ENCODE results near the gene CALHM6.

GRCh38 chr6:116471531-116471930, 10.4 kb downstream of the CALHM6 start:
- no peak for TF ChIP-seq POLR2A (IDR thresholded peaks at IDR 0.05)
- TF ChIP-seq, protein P1, sequence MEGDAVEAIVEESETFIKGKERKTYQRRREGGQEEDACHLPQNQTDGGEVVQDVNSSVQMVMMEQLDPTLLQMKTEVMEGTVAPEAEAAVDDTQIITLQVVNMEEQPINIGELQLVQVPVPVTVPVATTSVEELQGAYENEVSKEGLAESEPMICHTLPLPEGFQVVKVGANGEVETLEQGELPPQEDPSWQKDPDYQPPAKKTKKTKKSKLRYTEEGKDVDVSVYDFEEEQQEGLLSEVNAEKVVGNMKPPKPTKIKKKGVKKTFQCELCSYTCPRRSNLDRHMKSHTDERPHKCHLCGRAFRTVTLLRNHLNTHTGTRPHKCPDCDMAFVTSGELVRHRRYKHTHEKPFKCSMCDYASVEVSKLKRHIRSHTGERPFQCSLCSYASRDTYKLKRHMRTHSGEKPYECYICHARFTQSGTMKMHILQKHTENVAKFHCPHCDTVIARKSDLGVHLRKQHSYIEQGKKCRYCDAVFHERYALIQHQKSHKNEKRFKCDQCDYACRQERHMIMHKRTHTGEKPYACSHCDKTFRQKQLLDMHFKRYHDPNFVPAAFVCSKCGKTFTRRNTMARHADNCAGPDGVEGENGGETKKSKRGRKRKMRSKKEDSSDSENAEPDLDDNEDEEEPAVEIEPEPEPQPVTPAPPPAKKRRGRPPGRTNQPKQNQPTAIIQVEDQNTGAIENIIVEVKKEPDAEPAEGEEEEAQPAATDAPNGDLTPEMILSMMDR (IDR thresholded peaks at IDR 0.05) = no peak
